HTERT RPE-1 (cell line): ENCODE results near the gene PNISR.

ENCODE experiments used
- in situ Hi-C: fragments of 300-500 bp; cut with MboI; formaldehyde crosslinking; loops from 4 replicates; pipeline ENCODE4 v1.14.3; 2020; ENCODE audit warnings: low sequenced_read_pairs

The PNISR gene

GRCh38 chr6:99407076-99407475, 18.0 kb downstream of the PNISR start:
- in situ Hi-C loops, result no loop called here

- in situ Hi-C loops, result no loop called here
Observed at GRCh38 chr6:99402448-99402847, 22.7 kb downstream of the PNISR start.

- in situ Hi-C loops, result no loop called here
Observed at GRCh38 chr6:99397287-99397686, 27.8 kb downstream of the PNISR start.

GRCh38 chr6:99393698-99394531, 31.2 kb downstream of the PNISR start, which contains the start of gene COQ3:
Gene COQ3, minus strand, starts transcription at chr6:99394195. Its CDS starts 16 bp downstream, at chr6:99394179.
- in situ Hi-C loops, result no loop called here

- in situ Hi-C loops, result no loop called here
Observed at GRCh38 chr6:99393366-99393697, 31.8 kb downstream of the PNISR start.

- in situ Hi-C loops, result no loop called here
Observed at GRCh38 chr6:99390896-99391295, 34.2 kb downstream of the PNISR start.

- in situ Hi-C loops, result no loop called here
Observed at GRCh38 chr6:99384507-99384906, 40.6 kb downstream of the PNISR start.

- in situ Hi-C loops, result no loop called here
Observed at GRCh38 chr6:99378636-99379035, 46.5 kb downstream of the PNISR start.

- in situ Hi-C loops, result no loop called here
Observed at GRCh38 chr6:99369533-99369932, 55.6 kb downstream of the PNISR start.

GRCh38 chr6:99366852-99367251, 58.3 kb downstream of the PNISR start:
- in situ Hi-C loops, result no loop called here

GRCh38 chr6:99364026-99364425, 61.1 kb downstream of the PNISR start:
- in situ Hi-C loops, result no loop called here

GRCh38 chr6:99362678-99363268, 62.3 kb downstream of the PNISR start:
- in situ Hi-C loops, result no loop called here

- in situ Hi-C loops, result no loop called here
Observed at GRCh38 chr6:99359800-99360199, 65.3 kb downstream of the PNISR start.

- in situ Hi-C loops, result no loop called here
Observed at GRCh38 chr6:99356641-99357040, 68.5 kb downstream of the PNISR start.

GRCh38 chr6:99354983-99355382, 70.1 kb downstream of the PNISR start:
- in situ Hi-C loops, result no loop called here

- in situ Hi-C loops, result no loop called here
Observed at GRCh38 chr6:99353126-99353525, 72.0 kb downstream of the PNISR start.

- in situ Hi-C loops, result no loop called here
Observed at GRCh38 chr6:99350573-99350972, 74.5 kb downstream of the PNISR start.

- in situ Hi-C loops, result no loop called here
Observed at GRCh38 chr6:99349171-99350141, 75.7 kb downstream of the PNISR start, which contains the start of gene FAXC. Gene FAXC, minus strand, starts transcription at chr6:99349674. Its CDS starts 302 bp downstream, at chr6:99349372.

- in situ Hi-C loops, result no loop called here
Observed at GRCh38 chr6:99348288-99349170, 76.6 kb downstream of the PNISR start.
